GM12873 (cell line): Measurements from ENCODE around the gene COX17.

Source experiments
- CTCF ChIP-seq: IDR thresholded peaks from 2 replicates; pipeline ENCODE4 v1.5.1; 2012; ENCODE audit warnings: low read depth, mild to moderate bottlenecking, moderate library complexity, low read length, control low read depth; ENCODE audit not compliant: insufficient read depth; ENCODE audit errors: missing control alignments

Gene COX17

GRCh38 chr3:119649761-119650160 lies 27.4 kb downstream of the COX17 start:
- no peak for TF ChIP-seq CTCF

GRCh38 chr3:119647843-119648575 lies 29.2 kb downstream of the COX17 start:
- TF ChIP-seq CTCF: no peak

GRCh38 chr3:119647171-119647570 lies 30.0 kb downstream of the COX17 start:
- no peak for TF ChIP-seq CTCF

- no peak for TF ChIP-seq CTCF
These were observed 31.4 kb downstream of the COX17 start for GRCh38 chr3:119645813-119646212.

- TF ChIP-seq CTCF: no peak
These were observed 32.7 kb downstream of the COX17 start for GRCh38 chr3:119644481-119644880.

- TF ChIP-seq CTCF: no peak
These were observed 33.7 kb downstream of the COX17 start for GRCh38 chr3:119643528-119643927.

- TF ChIP-seq CTCF: no peak
These were observed 34.3 kb downstream of the COX17 start for GRCh38 chr3:119642746-119643473.
